Measurements from ENCODE around the gene MUC22.
"Not testable (repeated sequence)": the region's sequence is repeated elsewhere in the genome, so short reads cannot be mapped to it uniquely, and the experiment has no call there.

MUC22 gene

GRCh38 chr6:31011153-31011552 lies 879 bp downstream of the MUC22 start:
- no peak for DNase-seq (ENCODE audit: low spot score)
- no peak for TF ChIP-seq CTCF (IDR thresholded peaks at IDR 0.05; ENCODE audit: extremely low read depth, missing control alignments)

DNA sequence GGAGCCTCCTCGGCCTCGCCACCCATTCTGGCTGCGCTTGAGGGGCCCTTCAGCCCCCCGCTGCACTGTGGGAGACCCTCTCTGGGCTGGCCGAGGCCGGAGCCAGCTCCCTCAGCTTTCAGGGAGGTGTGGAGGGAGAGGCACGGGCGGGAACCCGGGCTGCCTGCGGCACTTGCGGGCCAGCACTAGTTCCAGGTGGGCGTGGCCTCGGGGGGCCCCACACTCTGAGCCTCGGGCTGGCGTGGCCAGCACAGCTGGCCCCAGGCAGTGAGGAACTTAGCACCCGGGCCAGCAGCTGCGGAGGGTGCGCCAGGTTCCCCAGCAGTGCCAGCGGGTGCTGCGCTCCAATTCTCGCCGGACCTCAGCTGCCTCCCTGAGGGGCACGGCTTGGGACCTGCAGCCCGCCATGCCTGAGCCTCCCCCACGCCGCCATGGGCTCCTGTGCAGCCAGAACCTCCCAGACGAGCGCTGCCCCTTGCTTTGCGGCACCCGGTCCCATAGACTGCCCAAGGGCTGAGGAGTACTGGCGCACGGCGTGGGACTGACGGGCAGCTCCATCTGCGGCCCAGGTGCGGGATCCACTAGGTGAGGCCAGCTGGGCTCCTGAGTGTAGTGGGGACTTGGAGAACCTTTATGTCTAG lies 6.5 kb downstream of the MUC22 start:
- no peak for DNase-seq (ENCODE audit: low spot score)
- TF ChIP-seq CTCF (IDR thresholded peaks at IDR 0.05; ENCODE audit: extremely low read depth, missing control alignments): no peak

GRCh38 chr6:31017436-31017835 lies 7.2 kb downstream of the MUC22 start:
- DNase-seq (ENCODE audit: low spot score): not testable (repeated sequence)

DNA sequence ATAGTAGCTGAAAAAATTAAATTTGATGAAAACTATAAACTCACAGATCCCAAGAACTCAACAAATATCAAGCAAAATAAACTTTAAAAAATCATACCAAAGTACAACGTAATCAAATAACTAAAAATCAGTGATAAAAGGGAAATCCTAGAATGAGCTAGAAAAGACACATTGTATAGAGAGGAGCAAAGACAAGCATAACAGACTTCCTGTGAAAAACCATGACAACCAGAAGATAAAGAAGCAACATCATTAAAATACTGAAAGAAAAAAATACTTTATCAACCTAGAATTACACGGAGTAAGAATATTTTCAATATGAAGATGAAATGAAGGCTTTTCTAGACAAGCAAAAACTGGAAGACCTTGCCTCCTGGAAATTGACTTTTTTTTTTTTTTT lies 9.8 kb downstream of the MUC22 start:
- no peak for DNase-seq (ENCODE audit: low spot score)
- no peak for TF ChIP-seq CTCF (IDR thresholded peaks at IDR 0.05; ENCODE audit: extremely low read depth, missing control alignments)

GRCh38 chr6:31020631-31021255 lies 10.5 kb downstream of the MUC22 start:
- not testable (repeated sequence) for DNase-seq (ENCODE audit: low spot score)

DNA sequence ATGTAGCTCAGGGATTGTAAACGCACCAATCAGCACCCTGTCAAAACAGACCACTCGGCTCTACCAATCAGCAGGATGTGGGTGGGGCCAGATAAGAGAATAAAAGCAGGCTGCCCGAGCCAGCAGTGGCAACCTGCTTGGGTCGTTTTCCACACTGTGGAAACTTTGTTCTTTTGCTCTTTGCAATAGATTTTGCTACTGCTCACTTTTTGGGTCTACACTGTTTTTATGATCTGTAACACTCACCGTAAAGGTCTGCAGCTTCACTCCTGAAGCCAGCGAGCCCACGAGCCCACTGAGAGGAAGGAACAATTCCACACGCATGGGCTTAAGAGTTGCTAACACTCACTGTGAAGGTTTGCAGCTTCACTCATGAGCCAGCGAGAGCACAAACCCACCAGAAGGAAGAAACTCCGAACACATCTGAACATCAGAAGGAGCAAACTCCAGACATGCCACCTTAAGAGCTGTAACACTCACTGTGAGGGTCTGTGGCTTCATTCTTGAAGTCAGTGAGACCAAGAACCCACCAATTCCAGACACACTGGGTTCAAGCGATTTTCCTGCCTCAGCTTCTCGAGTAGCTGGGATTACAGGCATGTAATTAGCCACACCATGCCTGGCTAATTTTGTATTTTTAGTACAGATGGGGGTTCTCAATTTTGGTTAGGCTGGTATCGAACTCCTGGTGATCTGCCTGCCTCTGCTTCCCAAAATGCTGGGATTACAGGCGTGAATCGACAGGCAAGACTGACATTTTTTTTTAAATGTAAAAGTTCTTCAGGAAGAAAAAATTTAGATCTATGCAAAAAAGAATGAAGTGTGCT lies 11.6 kb downstream of the MUC22 start:
- DNase-seq (ENCODE audit: low spot score): not testable (repeated sequence)

- no peak for DNase-seq (ENCODE audit: low spot score)
- TF ChIP-seq CTCF (IDR thresholded peaks at IDR 0.05; ENCODE audit: extremely low read depth, missing control alignments): no peak
These were observed 15.3 kb downstream of the MUC22 start for GRCh38 chr6:31025595-31025994.

GRCh38 chr6:31031095-31031494 lies 20.8 kb downstream of the MUC22 start:
- no peak for TF ChIP-seq CTCF (IDR thresholded peaks at IDR 0.05; ENCODE audit: extremely low read depth, missing control alignments)
- DNase-seq (ENCODE audit: low spot score): no peak

DNA sequence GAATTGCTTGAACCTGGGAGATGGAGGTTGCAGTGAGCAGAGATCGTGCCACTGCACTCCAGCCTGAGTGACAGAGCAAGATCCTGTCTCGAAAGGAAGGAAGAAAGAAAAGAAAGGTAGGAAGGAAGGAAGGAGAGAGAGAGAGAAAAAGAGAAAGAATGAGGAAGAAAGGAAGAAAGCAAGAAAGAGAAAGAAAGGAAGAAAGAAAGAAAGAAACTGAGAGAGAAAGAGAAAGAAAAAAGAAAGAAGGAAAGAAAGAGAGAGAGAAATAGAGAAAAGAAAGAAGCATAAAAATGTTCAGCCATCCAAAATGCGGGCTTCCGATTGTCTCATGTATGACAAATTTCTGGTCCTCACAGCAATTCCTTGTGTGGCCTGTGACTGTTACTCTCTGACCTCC lies 22.8 kb downstream of the MUC22 start:
- DNase-seq (ENCODE audit: low spot score): no peak
- no peak for TF ChIP-seq CTCF (IDR thresholded peaks at IDR 0.05; ENCODE audit: extremely low read depth, missing control alignments)

All from GM20000 (cell line).